ENCODE results near the gene HOXD8.

The HOXD8 gene

DNA sequence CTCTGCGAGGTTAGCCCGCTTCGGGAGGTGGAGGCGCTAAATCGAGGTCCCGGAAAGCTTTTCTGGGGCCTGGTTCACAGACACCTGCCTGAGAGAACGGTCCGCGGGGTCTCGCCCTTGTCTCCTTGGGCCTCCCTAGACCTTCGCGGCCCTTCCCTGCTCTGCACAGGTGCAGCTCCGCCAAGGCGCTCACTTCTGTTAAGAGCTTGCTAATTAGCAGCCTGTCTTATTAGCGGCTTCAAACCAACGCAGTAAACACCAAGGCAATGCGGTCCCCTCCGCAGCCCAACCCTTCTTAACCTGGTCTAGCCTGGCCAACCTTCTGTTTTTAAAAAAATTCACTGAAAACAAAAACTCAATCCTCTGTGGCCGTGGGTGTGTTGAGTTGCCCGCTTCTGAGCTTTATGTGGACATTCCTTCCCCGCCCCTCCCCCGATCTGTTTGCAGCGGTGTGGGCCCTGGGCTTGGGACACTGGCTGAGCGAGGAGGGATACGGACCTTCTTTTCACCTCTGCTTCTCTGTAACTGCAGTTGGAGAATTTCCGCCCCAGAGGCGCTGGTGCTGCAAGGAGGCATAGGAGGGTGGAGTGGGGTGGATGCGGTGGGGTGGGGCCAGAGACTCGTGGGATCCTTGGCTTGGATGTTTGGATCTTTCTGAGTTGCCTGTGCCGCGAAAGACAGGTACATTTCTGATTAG, 18.4 kb downstream of the HOXD8 start:
- no peak for DNase-seq

DNA sequence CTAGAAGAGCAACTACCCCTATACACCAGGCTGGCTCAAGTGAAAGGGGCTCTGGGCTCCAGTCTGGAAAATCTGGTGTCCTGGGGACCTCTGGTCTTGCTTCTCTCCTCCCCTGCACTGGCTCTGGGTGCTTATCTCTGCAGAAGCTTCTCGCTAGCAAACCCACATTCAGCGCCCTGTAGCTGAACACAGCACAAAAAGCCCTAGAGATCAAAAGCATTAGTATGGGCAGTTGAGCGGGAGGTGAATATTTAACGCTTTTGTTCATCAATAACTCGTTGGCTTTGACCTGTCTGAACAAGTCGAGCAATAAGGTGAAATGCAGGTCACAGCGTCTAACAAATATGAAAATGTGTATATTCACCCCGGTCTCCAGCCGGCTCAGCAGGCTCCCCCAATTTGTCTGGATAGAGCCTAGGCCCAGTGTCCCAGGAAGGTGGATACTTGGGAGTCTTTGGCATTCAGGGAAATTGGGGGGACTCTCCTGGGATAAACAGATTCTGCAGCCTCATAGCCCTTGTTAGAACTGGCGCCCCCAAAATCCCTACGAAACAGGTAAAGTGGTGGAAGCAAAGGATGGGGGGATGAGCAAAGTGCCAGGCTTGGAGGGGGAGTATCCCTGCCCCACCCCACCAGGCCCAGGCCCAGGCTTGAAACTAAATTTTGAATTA, 19.4 kb downstream of the HOXD8 start:
- no peak for DNase-seq

DNA sequence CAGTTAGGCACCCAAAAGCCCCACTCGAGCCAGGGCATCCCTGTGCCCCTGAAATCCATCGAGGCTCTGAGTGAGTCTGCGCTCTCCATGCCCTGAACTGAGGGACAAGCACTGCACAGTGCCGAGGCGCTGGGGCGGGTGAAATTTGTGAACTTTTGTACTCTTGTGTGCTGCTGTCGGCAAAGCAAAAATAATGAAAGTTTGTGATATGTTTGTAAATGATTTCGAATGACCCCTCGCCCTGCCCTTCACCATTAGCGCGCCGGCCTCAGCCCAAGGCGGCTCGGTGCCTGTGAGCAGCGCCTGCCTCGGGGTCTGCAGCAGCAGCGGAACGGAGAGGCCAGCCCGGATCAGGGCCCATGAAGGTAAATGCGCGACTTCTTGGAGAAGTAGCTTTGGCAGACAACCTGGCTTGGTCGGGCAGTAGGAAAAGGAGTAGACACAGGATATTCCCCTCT, 20.0 kb downstream of the HOXD8 start:
- DNase-seq, result no peak

DNA sequence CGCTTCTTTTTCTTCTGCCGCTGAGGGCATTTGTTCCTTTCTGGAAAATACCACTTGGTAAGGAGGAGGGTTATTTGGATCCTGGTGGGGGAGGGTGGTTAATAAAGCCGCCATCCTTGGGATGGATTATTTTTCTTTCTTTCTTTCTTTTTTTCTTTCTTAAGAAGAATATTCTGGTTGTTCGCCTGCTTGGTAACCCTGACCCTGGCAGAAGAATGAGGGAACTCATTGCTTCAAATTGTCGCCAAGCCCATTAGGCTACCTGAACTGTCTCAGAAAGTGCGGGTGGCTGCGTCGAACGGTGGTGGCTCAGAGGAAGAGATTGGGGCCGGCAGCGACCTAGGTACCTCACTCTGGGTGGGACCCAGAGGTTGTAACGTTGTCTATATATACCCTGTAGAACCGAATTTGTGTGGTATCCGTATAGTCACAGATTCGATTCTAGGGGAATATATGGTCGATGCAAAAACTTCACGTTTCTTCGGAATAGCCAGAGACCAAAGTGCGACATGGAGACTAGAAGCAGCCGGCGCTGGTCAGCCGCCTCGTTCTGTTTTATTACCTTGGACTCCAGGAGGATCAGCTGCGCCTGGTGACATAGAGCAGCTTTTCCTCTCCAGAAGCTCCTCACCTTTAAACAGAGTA, 20.6 kb downstream of the HOXD8 start:
- DNase-seq, result no peak

DNA sequence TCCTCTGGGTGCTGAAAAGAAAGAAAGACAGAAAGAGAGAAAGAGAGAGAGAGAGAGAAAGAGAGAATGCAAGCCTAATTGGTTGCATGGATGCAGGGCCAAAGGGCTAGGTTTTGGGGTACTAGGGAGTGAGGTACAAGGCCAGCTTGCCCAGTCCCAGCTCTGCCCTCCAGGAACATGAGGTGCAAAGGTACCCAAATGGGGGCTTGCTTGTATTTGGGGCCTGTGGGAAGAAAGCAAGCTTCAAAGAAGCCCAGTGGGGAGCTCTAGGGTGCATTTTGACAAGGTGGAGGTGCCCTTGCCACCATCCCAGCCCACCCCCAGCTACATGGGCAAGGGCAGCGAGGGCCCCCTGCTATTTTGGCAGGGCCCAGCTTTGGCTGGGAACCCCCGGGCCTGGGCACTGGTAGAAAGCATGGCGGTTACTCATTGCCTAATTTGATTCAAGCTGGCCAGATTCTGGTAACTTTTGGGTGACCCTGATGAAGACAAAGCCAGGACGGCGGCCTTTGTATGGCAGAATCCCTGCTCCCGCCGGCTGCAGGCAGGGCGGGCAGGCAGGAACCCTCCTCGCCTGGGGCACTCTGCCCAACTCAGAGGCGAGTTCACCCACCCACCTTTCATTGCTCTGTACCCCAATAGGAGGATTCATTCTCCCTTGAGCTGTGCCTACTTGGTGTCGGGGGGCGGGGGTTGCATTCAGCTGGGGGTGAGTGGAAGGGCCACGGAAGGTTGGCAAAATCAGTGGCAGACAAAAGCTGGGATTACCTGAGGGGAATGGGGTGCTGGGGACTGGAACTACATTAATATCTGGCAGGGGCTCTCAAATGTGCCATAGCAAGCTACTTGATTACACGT, 21.3 kb downstream of the HOXD8 start:
- DNase-seq, result no peak

DNA sequence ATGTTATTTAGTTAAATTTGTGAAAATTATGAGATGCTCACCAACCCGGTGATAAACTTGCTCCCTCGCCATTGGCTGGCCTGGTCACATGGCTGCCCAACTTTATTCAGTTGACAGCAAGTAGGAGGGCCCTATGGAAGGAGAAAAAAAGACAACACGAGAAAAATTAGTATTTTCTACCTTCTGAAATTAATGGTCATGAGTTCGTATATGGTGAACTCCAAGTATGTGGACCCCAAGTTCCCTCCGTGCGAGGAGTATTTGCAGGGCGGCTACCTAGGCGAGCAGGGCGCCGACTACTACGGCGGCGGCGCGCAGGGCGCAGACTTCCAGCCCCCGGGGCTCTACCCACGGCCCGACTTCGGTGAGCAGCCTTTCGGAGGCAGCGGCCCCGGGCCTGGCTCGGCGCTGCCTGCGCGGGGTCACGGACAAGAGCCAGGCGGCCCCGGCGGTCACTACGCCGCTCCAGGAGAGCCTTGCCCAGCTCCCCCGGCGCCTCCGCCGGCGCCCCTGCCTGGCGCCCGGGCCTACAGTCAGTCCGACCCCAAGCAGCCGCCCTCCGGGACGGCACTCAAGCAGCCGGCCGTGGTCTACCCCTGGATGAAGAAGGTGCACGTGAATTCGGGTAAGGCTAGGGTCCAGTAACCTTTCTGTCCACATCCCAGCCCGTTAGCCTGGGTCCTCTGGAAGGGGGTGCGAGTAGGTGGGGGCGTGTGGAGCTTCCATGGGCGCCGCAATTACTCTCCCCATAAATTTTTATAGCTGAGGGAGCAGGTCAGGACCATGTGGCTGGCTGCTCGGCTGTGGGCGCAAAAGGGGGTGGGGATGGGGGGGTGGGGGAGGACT, 22.2 kb downstream of the HOXD8 start, which contains the start of gene HOXD4:
TSS of gene HOXD4 (plus strand) at position 109 of the 846 bp plus-strand sequence. CDS start at position 193, 84 bp downstream.
- no peak for DNase-seq

DNA sequence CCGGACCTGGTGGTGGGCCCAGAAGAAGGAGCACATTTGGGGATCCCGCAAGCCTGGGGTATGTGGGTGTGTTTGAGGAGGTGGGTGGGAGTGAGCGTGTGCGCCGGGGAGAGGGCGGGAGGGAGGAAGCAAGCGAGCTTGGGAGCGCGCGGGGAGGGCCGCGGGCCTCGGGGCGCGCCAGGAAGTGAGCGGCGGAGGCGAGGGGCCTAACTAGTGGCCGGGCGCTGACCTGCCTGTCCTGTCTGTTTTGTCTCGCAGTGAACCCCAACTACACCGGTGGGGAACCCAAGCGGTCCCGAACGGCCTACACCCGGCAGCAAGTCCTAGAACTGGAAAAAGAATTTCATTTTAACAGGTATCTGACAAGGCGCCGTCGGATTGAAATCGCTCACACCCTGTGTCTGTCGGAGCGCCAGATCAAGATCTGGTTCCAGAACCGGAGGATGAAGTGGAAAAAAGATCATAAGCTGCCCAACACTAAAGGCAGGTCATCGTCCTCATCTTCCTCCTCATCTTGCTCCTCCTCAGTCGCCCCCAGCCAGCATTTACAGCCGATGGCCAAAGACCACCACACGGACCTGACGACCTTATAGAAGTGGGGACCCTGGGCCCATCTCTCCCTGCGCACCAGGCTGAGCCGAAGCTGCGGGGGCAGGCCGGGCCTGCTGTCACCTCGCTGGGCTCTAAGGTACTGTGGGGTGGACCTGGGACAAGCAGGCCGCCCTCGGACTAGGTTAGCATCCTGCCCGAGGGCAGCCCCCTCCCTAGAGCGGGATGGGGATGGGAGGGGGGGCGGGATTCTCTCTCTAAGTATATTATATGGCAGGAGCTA, 23.1 kb downstream of the HOXD8 start:
- no peak for DNase-seq

DNA sequence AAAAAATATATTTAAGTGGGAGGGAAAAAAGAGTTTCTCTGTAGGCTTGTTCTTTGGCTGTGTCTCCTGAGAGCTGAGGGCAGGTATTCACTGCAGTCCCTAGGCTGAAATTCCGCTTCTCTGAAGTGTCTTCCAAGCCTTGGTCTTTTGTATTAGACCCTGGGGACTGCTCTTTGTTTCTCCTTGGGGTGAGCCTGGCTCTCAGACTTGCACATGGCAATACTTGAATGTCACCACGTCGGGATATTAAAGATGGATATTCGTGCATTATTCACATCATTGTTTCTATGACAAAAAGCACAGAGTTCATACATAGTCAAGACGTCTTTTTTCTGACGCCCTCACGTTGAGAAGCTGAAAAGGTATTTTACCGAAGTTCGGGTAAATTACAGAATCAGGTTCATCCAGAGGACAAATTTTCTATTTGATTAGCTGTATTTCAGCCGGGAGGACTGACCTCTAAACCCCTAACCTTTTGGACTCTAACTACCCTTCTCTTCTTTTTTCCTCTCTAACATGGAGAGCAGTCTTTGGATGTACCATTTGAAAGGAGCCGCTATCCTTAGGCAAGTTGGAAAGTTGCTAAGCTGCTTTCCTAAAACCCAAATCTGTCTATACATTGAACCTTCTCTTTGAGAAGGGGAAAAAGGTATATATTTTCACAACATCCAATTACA, 25.2 kb downstream of the HOXD8 start:
- DNase-seq, result no peak

DNA sequence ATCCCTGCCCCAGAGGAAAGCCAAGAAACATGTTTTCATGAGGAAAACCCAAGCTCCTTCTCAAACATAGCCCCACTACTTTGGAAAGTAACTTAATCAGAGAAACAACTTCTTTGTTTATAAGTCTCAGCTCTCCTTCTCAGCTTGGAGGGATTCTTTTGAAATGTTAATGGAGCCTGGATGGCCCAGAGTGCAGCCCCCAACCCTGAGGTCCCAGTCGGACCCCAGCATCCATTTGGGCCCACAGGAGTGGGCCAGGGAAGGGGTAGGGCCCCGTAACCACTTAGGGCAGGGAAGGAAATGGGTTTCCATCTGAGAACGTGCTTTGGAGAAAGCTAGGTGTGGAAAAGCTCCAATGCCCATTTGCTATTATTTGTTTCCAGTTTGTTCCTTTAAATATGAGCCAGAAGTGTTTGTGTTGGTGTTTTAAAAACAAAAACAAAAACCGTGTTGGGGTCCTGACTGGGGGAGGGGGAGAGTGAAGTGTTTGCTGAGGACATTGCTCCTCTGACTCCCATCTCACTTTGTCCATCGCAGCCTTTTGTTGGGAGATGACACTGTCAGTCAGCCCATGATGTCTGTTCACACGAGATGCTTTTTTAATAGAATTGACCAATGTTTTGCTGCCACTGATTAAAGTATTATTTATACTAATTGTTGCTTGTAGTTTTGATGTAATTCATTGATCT, 26.0 kb downstream of the HOXD8 start:
- no peak for DNase-seq

DNA sequence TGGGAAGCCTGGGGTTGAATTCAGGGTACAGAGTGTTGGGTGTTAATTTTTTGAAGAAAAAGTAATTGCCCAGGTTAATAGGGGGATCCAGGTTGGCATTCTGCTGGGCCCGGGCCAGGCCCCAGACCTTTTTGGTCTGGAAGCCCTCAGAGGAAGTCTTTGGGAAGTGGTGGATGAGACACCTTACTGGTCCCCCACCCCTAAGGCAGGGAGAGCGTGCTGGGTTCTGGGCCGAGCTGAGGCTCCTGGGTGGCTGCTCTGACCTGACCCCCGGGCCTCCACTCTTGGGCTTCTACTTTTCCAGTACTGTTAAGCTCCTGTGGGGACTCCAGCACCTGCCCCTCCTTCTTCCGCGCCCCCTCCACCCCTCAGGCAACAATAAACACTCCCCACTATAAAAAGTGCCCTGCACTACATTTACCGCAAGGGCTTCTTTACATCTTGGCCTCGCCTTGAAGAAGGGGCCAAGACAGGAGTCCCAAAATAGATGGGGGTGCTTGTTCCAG, 26.8 kb downstream of the HOXD8 start:
- DNase-seq, result no peak

DNA sequence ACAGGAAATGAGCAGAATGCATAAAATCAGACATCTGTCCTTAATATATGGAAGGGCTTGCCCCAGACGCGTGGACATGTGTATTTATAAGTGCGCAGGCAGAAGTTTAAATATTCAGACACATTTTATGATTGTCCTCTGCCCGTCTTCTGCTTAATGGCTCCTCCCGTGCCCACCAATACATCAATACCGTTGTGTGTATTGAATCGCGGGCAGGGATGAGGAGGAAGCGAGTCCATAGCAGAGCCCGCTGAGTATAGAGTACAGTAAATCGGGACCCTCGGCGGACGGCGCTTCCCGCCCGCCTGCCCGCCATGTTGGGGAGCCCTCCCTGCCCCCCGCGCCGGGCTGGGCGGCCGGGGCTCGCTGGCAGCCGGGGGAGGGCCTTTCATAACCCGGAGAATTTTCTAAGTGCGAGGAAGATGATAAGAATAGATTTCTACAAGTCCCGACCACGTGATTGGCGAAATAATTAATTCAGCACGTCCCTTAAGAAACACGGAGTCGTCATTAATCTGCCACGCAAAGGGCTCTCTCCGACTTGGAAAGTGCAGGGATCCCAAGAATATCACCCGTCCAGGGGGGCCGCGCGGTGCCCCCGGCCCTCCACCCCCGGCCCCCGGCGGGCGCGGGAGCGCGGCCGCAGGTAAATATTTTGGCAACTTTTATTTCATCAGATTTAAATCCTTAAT, 27.4 kb downstream of the HOXD8 start, which contains the start of gene HOXD3:
TSS of gene HOXD3 (plus strand) at position 501 of the 692 bp plus-strand sequence. CDS start 11,808 bp downstream, outside the sequence.
- no peak for DNase-seq

DNA sequence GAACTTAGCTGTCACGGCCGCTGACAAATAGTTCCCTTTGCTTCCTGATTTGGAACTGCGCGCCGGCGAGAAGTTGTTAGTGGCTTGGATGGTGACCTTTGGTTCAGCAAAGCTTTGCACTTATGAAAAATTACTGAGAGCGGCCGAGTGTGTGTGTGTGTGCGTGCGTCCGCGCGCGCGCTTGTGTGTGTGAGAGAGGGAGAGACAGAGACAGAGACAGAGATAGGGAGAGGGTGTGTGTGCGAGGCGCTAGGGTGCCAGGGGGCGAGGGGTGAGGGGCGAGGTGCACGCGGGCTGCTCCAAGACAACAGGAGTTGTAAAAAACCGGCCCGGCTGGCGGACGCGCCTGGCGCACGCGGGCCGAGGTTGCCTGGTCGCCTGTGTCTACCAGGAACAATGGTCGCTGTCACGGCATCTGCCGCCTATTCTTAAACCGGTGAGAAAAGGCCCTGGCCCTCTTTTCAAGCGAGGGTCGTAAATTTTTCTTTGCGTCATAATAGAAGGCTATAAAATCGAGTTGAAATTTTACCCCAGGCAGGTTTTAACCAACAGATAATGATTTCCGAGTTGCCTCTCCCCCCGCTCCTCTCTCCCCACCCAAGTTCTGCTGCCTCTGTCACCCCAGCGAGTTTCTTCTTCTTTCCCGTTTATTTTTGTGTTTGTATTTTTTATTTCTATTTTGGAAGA, 28.1 kb downstream of the HOXD8 start:
- DNase-seq, result peak; percentile 30

DNA sequence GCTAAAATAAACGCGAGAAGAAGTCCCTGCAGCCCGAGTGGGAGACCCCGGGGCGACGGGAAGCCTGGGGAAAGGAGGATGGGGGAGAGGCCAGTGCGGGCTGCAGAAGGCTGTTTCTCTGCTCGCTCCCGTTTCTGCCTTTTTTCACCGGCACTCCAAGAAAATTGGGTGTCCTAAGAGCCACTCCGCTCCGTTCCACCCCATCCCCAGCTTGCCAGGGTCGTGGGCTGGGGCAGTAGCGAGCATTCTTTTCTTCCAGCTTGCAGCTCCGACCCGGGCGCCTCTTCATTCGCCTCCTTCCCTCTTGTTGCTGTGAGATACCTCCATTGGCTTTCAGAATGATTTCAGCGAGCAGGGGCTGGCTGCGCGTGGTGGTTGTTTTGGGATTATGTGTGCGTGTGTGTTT, 28.7 kb downstream of the HOXD8 start:
- DNase-seq, result no peak

DNA sequence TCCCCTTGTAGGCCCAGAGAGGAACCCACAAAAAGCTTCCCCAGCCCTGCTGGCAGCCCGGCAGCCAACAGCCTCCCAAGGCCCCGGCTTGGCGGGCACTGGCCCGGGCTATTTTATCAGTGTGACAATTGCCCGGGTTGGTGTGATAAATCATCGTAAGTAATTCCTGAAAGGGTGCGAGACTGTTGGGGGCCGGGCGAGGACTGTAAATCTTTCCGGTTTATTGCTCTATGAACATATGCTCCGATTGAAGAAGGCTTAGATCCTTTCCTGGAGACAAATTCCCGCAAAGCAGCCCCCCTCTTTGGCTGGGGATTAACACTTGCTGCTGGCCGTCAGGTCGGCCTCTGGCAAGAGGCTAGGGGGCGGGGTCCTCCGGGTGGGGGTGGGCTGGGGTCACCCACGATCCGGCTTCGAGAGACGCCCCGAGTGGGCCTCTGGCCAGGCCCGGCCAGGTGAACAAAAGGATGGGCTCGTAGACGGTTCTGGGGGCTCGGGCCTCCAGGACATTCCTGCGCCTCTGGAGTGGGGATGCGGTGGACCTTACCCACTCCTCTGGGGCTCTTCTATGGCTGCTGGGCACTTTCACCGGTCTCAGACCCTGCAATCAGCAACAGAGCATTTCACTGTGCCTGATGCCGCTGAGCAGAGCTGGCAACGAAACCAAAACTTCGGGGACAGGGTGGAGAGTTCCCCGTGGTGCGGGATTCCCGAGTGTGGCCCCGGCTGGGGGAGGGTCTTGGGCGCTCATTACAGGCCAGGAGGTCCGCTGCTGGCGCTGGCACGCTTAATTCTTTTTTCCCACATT, 29.6 kb downstream of the HOXD8 start:
- no peak for DNase-seq

DNA sequence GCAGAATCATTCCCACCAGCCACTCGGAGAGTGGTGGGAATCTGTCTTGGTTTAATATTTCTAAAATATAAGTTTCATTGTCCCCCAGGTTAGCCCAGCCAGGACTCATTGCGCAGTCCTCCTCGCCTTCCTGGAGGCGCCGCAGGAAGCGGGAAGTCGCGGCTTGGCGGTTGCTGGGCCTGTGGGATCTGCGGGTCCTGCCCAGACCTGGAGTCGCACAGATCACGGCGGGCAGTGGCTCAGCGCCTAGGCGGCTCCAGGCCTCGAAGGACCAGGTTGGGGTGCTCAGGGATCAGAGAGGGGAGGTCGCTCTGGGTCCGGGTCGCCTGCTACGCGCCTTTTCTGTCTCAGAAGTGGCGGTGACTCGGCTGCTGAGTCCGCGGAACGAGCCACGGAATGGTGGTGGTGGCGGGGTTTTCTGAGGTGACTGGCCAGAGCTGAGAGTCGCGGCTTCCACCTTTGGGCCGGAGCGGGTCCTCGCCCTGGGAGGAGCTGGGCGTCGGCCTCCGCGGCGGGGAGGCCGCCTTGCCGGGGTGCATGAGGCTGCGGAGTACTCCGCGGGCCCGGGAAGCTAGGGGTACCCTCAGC, 30.3 kb downstream of the HOXD8 start:
- no peak for DNase-seq

DNA sequence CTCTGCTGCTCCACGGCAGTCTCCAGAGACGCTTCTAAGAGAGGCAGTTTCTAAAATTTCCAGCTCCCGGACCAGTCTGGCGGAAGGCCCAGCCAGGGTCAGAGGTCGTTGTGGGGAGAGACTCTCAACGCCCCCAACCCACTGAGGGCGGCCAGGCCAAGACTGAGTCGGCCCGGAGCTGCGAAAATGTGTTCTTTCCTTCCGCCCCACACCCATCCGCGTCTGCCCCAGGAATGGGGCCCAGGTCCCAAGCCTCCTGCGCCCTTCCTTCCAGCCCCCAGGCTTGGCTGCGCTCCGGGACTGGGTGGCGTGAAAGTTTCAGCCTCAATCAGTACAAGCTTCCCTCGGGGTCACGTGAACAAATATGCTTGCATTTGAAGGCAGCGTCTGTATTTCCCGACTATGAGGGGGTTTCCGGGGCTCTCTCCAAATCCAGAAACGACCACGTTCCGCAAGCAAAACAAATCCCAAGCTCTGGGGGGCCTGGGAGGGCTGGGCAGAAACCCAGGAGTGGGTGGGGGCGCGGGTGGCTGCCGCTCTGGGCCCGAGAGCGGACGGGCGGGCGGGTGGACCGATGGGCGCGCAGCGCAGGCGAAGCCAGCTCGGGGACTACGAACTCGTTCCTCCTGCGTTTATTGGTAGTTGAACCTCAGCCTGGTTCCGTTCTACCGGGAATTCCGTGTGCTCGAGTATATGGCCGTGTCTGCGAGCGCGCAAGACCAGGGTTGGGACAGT, 30.9 kb downstream of the HOXD8 start:
- DNase-seq, result no peak

Measured in COR-L47 (cell line).